Ishikawa (cell line): ENCODE results near the gene TMEM234.

Source experiments
- CEBPB ChIP-seq: IDR thresholded peaks from 2 replicates; pipeline ENCODE4 v1.6.1; 2012
- CREB1 ChIP-seq: IDR thresholded peaks from 2 replicates; pipeline ENCODE4 v1.6.1; 2012; ENCODE audit warnings: low read depth
- EGR1 ChIP-seq: IDR thresholded peaks from 2 replicates; pipeline ENCODE4 v1.6.1; 2012
- EP300 ChIP-seq: IDR thresholded peaks from 2 replicates; pipeline ENCODE4 v1.6.1; 2012; ENCODE audit warnings: borderline replicate concordance
- FOXM1 ChIP-seq: IDR thresholded peaks from 2 replicates; pipeline ENCODE4 v1.6.1; 2012; ENCODE audit warnings: low read depth, borderline replicate concordance
- MAX ChIP-seq: IDR thresholded peaks from 2 replicates; pipeline ENCODE4 v1.6.1; 2012
- NFIC ChIP-seq: IDR thresholded peaks from 2 replicates; pipeline ENCODE4 v1.6.1; 2012
- RAD21 ChIP-seq: IDR thresholded peaks from 2 replicates; pipeline ENCODE4 v1.6.1; 2012; ENCODE audit warnings: low read depth
- REST ChIP-seq: IDR thresholded peaks from 2 replicates; pipeline ENCODE4 v1.6.1; 2012; ENCODE audit warnings: low read depth, mild to moderate bottlenecking
- TAF1 ChIP-seq: IDR thresholded peaks from 2 replicates; pipeline ENCODE4 v1.6.1; 2012; ENCODE audit warnings: low read depth, mild to moderate bottlenecking
- TCF12 ChIP-seq: IDR thresholded peaks from 2 replicates; pipeline ENCODE4 v1.6.1; 2012; ENCODE audit warnings: low read depth
- TEAD4 ChIP-seq: IDR thresholded peaks from 2 replicates; pipeline ENCODE4 v1.6.1; 2012
- USF1 ChIP-seq: IDR thresholded peaks from 2 replicates; pipeline ENCODE4 v1.6.1; 2012
- YY1 ChIP-seq: IDR thresholded peaks from 2 replicates; pipeline ENCODE4 v1.6.1; 2012; ENCODE audit warnings: low read depth
- ZBTB7A ChIP-seq: IDR thresholded peaks from 2 replicates; pipeline ENCODE4 v1.6.1; 2012; ENCODE audit warnings: low read depth

TMEM234 gene

GRCh38 chr1:32215629-32216480 is 6.3 kb downstream of the TMEM234 start:
- TF ChIP-seq RAD21 (peak; percentile 72), CEBPB (no peak), MAX (no peak), CREB1 (no peak)

- TF ChIP-seq TAF1 (no peak), FOXM1 (no peak), NFIC (peak; percentile 55; the same call in 1 of the 2 replicates), CEBPB (no peak), REST (no peak), USF1 (no peak), YY1 (0 out of 2 replicates have a peak, but pooled peaks have one; percentile 12), MAX (no peak)
Observed at GRCh38 chr1:32208891-32209328, 13.2 kb downstream of the TMEM234 start, which contains the start of gene DCDC2B. TSS of gene DCDC2B (plus strand) at chr1:32209089. CDS start at chr1:32209094, 5 bp downstream.

- TF ChIP-seq RAD21 (no peak), TEAD4 (no peak), NFIC (no peak), ZBTB7A (no peak), TAF1 (no peak), MAX (no peak), YY1 (no peak)
Observed at GRCh38 chr1:32208469-32208868, 13.7 kb downstream of the TMEM234 start.

GRCh38 chr1:32205401-32206370 is 16.5 kb downstream of the TMEM234 start, which contains the start of gene IQCC:
TSS of gene IQCC (plus strand) at chr1:32205671. CDS start at chr1:32205682, 11 bp downstream.
- peak; percentile 19; the same call in 1 of the 2 replicates for TF ChIP-seq RAD21
- TF ChIP-seq CEBPB, result no peak
- TF ChIP-seq CREB1, result peak; percentile 76
- TF ChIP-seq EP300, result 0 out of 2 replicates have a peak, but pooled peaks have one; percentile 40
- TF ChIP-seq MAX, result peak; percentile 82
- TF ChIP-seq NFIC, result no peak; the same call in 1 of the 2 replicates
- no peak for TF ChIP-seq REST
- TF ChIP-seq TAF1, result peak; percentile 90
- peak; percentile 24 for TF ChIP-seq TCF12
- TF ChIP-seq TEAD4, result 0 out of 2 replicates have a peak, but pooled peaks have one; percentile 13
- 0 out of 2 replicates have a peak, but pooled peaks have one; percentile 12 for TF ChIP-seq ZBTB7A
- TF ChIP-seq USF1, result no peak; the same call in 1 of the 2 replicates
- peak; percentile 97 for TF ChIP-seq EGR1
- no peak for TF ChIP-seq FOXM1
- TF ChIP-seq YY1, result peak; percentile 77

- TF ChIP-seq USF1, result no peak
- no peak for TF ChIP-seq TAF1
- TF ChIP-seq ZBTB7A, result no peak
- no peak for TF ChIP-seq TEAD4
- peak; percentile 28; the same call in 1 of the 2 replicates for TF ChIP-seq EGR1
- no peak for TF ChIP-seq YY1
Observed at GRCh38 chr1:32204943-32205361, 17.2 kb downstream of the TMEM234 start.
